ENCODE data around the gene SPRN. TPM values are rescaled to one million over a fixed set of nuclear protein-coding genes. Genes with fewer than 3 reads are reported as not detected.
A peak's percentile ranks its signal among the peaks of the same experiment; 100 is the strongest.

The SPRN gene
- total and polyA plus RNA-seq, 8 donors, result 0.18 to 5.2 TPM; not detected in 6

GRCh38 chr10:133379801-133380666, 44.4 kb downstream of the SPRN start:
- WGBS, 5 donors, result 90 to 93% (median 92%) methylated on average over 16 to 36 of the region's 36 CpGs
- Histone ChIP-seq H3K36me3 (peaks cover 0 to 33% (median 27%) of the 10 kb centered on the region in 4 donors), H3K4me3 (peak overlapping the region; percentile 75 to 97 (median 82)), H3K27me3 (no peaks in the 10 kb centered on the region), H3K9me3 (no peaks in the 10 kb centered on the region), H3K27ac (peak overlapping the region in 4 of 5 donors; percentile 79 to 93 (median 90)), H3K4me1 (peaks cover 14 to 32% (median 30%) of the 10 kb centered on the region in 4 donors)
- intact Hi-C loops (cut with DNase I; ENCODE audit: low total_unique reads), result no loop called here
- no peak for DNase-seq
- TF ChIP-seq EP300 (IDR thresholded peaks at IDR 0.05) (no peak), CTCF (IDR thresholded peaks at IDR 0.05) (no peak), POLR2AphosphoS5 (IDR thresholded peaks at IDR 0.05) (no peak), POLR2A (IDR thresholded peaks at IDR 0.05) (no peak)

DNA sequence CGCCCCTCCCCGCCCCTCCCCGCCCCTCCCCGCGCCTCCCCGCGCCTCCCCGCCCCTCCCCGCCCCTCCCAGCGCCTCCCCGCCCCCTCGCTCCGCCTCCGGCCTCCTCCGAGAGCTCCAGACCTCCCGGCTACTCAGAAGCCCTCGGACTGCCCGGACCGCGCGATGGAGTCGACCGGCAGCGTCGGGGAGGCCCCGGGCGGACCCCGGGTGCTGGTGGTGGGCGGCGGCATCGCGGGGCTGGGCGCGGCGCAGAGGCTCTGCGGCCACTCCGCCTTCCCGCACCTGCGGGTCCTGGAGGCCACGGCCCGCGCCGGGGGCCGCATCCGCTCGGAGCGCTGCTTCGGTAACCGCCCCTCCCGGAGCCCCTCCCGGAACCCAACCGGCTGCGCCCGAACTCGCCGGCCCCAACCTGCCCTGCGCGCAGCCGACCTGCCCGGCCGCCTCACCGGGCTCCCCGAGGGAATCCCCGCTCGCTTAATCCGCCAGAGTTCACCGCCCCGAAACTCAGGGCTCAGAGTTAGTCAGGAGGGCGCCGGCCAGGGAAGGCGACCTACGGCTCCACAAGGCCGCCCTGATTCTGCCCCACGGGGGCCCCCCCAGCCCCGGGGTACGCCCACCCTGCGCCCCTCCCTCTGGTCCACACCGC, 45.1 kb downstream of the SPRN start, which contains the start of gene PAOX:
Gene PAOX (plus strand): TSS at position 111 of the 649 bp plus-strand sequence. CDS start 55 bp downstream, at position 166.
- intact Hi-C loops (cut with DNase I; ENCODE audit: low total_unique reads), result no loop called here
- no peaks in the 10 kb centered on the region for H3K27me3 ChIP-seq
- H3K9me3 ChIP-seq, result no peaks in the 10 kb centered on the region
- peaks cover 15 to 37% (median 35%) of the 10 kb centered on the region in 4 donors for H3K4me1 ChIP-seq
- 2 to 6% (median 2%) methylated on average over 26 to 67 of the region's 78 CpGs for WGBS, 5 donors
- H3K36me3 ChIP-seq, result peaks cover 0 to 26% (median 20%) of the 10 kb centered on the region in 4 donors
- TF ChIP-seq POLR2A (IDR thresholded peaks at IDR 0.05), result no peak
- TF ChIP-seq POLR2AphosphoS5 (IDR thresholded peaks at IDR 0.05), result peak in 1 of 3 donors; percentile 52
- DNase-seq, result peak; percentile 75 to 85
- H3K4me3 ChIP-seq, result peak within 1 kb of the TSS; percentile 75 to 97 (median 82)
- H3K27ac ChIP-seq, result peak within 1 kb of the TSS; percentile 85 to 93 (median 90)

- H3K36me3 ChIP-seq, result peaks cover 0 to 18% (median 13%) of the 10 kb centered on the region in 4 donors
- intact Hi-C loops (cut with DNase I; ENCODE audit: low total_unique reads), result no loop called here
- TF ChIP-seq CTCF (IDR thresholded peaks at IDR 0.05), result no peak
- peak in 1 of 3 donors; percentile 35 for TF ChIP-seq POLR2AphosphoS5 (IDR thresholded peaks at IDR 0.05)
- no peak for TF ChIP-seq EP300 (IDR thresholded peaks at IDR 0.05)
- TF ChIP-seq POLR2A (IDR thresholded peaks at IDR 0.05), result no peak
- peak; percentile 75 to 89 for DNase-seq
- peak overlapping the region; percentile 85 to 93 (median 90) for H3K27ac ChIP-seq
- peaks cover 21 to 43% (median 41%) of the 10 kb centered on the region in 4 donors for H3K4me1 ChIP-seq
- no peaks in the 10 kb centered on the region for H3K27me3 ChIP-seq
- peak overlapping the region; percentile 75 to 97 (median 82) for H3K4me3 ChIP-seq
- no peaks in the 10 kb centered on the region for H3K9me3 ChIP-seq
- WGBS, 5 donors, result 0 to 1% (median 0%) methylated on average over 34 to 82 of the region's 90 CpGs
Observed at GRCh38 chr10:133378251-133379096, 46.0 kb downstream of the SPRN start.

DNA sequence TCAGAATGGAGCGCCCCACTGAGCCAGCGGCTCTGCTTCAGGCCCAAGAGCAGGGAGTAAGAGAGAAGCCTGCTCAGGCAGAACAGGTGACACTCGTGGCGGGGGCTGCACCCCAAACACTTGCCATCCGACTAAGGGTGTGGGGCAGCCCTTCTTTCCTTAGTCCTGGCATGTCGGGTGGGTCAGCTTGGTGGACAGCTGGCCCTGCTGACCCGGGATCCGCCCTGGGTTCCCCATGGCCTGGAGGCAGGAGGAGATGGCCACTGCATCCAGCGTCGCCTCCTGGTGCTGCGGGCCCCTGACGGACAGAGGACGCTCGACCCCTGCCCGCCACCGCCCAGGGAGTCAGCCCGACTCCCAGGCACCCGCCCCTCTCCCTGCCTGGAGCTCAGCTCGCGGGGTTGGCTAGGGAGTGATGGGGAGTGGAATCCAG, 46.6 kb downstream of the SPRN start:
- no peak for DNase-seq
- Histone ChIP-seq H3K4me1 (peaks cover 21 to 44% (median 41%) of the 10 kb centered on the region in 4 donors), H3K27ac (peak overlapping the region; percentile 85 to 93 (median 90)), H3K27me3 (no peaks in the 10 kb centered on the region), H3K36me3 (peaks cover 0 to 15% (median 11%) of the 10 kb centered on the region in 4 donors), H3K4me3 (peak overlapping the region; percentile 75 to 97 (median 82)), H3K9me3 (no peaks in the 10 kb centered on the region)
- WGBS, 5 donors, result 11 to 29% (median 25%) methylated on average over 7 to 20 of the region's 20 CpGs
- TF ChIP-seq POLR2A (IDR thresholded peaks at IDR 0.05) (no peak), POLR2AphosphoS5 (IDR thresholded peaks at IDR 0.05) (no peak), CTCF (IDR thresholded peaks at IDR 0.05) (no peak), EP300 (IDR thresholded peaks at IDR 0.05) (no peak)
- intact Hi-C loops (cut with DNase I; ENCODE audit: low total_unique reads), result no loop called here

All from stomach (tissue), 9 donors.